Left kidney (tissue), 8 donors: ENCODE measurements around the gene IWS1. TPM values are rescaled to one million over a fixed set of nuclear protein-coding genes. Genes with fewer than 3 reads are reported as not detected.
A peak's percentile ranks its signal among the peaks of the same experiment; 100 is the strongest.
"Not testable (repeated sequence)": the region's sequence is repeated elsewhere in the genome, so short reads cannot be mapped to it uniquely, and the experiment has no call there.

ENCODE experiments used
- DNase-seq: peaks from one replicate; pipeline ENCODE4 v3.0.0-alpha.2; 2013
- long read RNA-seq, 8 donors: transcript quantifications; one replicate each; lab custom pipeline, GENCODE V29; 2026
- polyA plus RNA-seq: library from polyadenylated mRNA; unstranded; fragments of 120-200 nt; gene quantifications from one replicate; pipeline ENCODE4 v1.2.1, GENCODE V29; 2013; ENCODE audit not compliant: insufficient read length

IWS1 gene
- polyA plus RNA-seq, result 86.2 TPM
- long read RNA-seq, donor 1, partial matches to known transcripts, result 34 of 35 reads
- long read RNA-seq, donor 1, other reads (novel, unspliced or antisense), result 0 of 35 reads
- long read RNA-seq, donor 2, partial matches to known transcripts, result 14 of 14 reads
- long read RNA-seq, donor 2, other reads (novel, unspliced or antisense), result 0 of 14 reads
- long read RNA-seq, donor 3, partial matches to known transcripts, result 12 of 13 reads
- long read RNA-seq, donor 3, other reads (novel, unspliced or antisense), result 0 of 13 reads
- long read RNA-seq, donor 4, result 0 reads
- long read RNA-seq, donor 5, transcript IWS1-201 (14 exons, 2,958 nt), result major isoform, 6 of 16 reads
- long read RNA-seq, donor 5, partial matches to known transcripts, result 9 of 16 reads
- long read RNA-seq, donor 5, other reads (novel, unspliced or antisense), result 0 of 16 reads
- long read RNA-seq, donor 6, partial matches to known transcripts, result 30 of 33 reads
- long read RNA-seq, donor 6, other reads (novel, unspliced or antisense), result 0 of 33 reads
- long read RNA-seq, donor 7, partial matches to known transcripts, result 9 of 12 reads
- long read RNA-seq, donor 7, other reads (novel, unspliced or antisense), result 0 of 12 reads
- long read RNA-seq, donor 8, partial matches to known transcripts, result 0 of 1 reads
- long read RNA-seq, donor 8, other reads (novel, unspliced or antisense), result 0 of 1 reads

- DNase-seq, result peak; percentile 98
Measured at GRCh38 chr2:127526132-127527000, at the start of gene IWS1. TSS of gene IWS1 (minus strand) at chr2:127526489. CDS start at chr2:127526208, 281 bp downstream.

GRCh38 chr2:127575941-127576432 lies 49.7 kb upstream of the IWS1 start:
- DNase-seq, result no peak

- DNase-seq, result no peak
Measured at GRCh38 chr2:127575185-127575765, 49.0 kb upstream of the IWS1 start.

GRCh38 chr2:127574656-127575055 lies 48.4 kb upstream of the IWS1 start:
- DNase-seq, result no peak

- no peak for DNase-seq
Measured at GRCh38 chr2:127573771-127574170, 47.5 kb upstream of the IWS1 start.

GRCh38 chr2:127573298-127573697 lies 47.0 kb upstream of the IWS1 start:
- no peak for DNase-seq

GRCh38 chr2:127572841-127573240 lies 46.6 kb upstream of the IWS1 start:
- no peak for DNase-seq

GRCh38 chr2:127572352-127572751 lies 46.1 kb upstream of the IWS1 start:
- DNase-seq, result not testable (repeated sequence)

GRCh38 chr2:127570282-127571250 lies 44.3 kb upstream of the IWS1 start:
- no peak for DNase-seq

GRCh38 chr2:127569666-127570065 lies 43.4 kb upstream of the IWS1 start:
- DNase-seq, result no peak

GRCh38 chr2:127568128-127568527 lies 41.8 kb upstream of the IWS1 start:
- DNase-seq, result no peak

GRCh38 chr2:127567351-127567854 lies 41.1 kb upstream of the IWS1 start:
- no peak for DNase-seq

- DNase-seq, result no peak
Measured at GRCh38 chr2:127566576-127566975, 40.3 kb upstream of the IWS1 start.

GRCh38 chr2:127566139-127566417 lies 39.8 kb upstream of the IWS1 start:
- DNase-seq, result no peak

- DNase-seq, result no peak
Measured at GRCh38 chr2:127565261-127566138, 39.2 kb upstream of the IWS1 start.

GRCh38 chr2:127564429-127565260 lies 38.4 kb upstream of the IWS1 start:
- DNase-seq, result no peak

GRCh38 chr2:127563458-127564428 lies 37.5 kb upstream of the IWS1 start:
- DNase-seq, result no peak
